Transverse colon (tissue), 4 donors: Measurements from ENCODE around the gene PNMA8B. TPM values are rescaled to one million over a fixed set of nuclear protein-coding genes. Genes with fewer than 3 reads are reported as not detected.

Experiments
- DNase-seq: peaks from one replicate; pipeline ENCODE4 v3.0.0-alpha.2; 2019
- H3K27ac ChIP-seq, 4 donors: fragments of 200-600 bp; sonication (generic); 2 replicates each; pipeline ENCODE4 v1.5.1; 2016 to 2018; ENCODE audit warnings: inconsistent platforms in 4 of 4
- H3K27me3 ChIP-seq: fragments of 200-600 bp; sonication (generic); 2 replicates; pipeline ENCODE4 v1.5.1; 2017; ENCODE audit warnings: inconsistent platforms
- H3K36me3 ChIP-seq, 4 donors: fragments of 200-600 bp; sonication (generic); 2 replicates each; pipeline ENCODE4 v1.5.1; 2017 to 2019; ENCODE audit warnings: inconsistent platforms in 4 of 4
- H3K4me1 ChIP-seq, 4 donors: fragments of 200-600 bp; sonication (generic); 2 replicates each; pipeline ENCODE4 v1.5.1; 2017 to 2020; ENCODE audit warnings: inconsistent platforms in 4 of 4
- H3K4me3 ChIP-seq, 4 donors: fragments of 200-600 bp; sonication (generic); 1 replicate in 1 of 4; 2 replicates in 3 of 4; pipeline versions ENCODE4 v1.5.1 to v1.6.1; 2017 to 2019; ENCODE audit warnings: inconsistent platforms in 4 of 4
- H3K9me3 ChIP-seq, 2 donors: fragments of 200-600 bp; sonication (generic); 2 replicates each; pipeline ENCODE4 v1.5.1; 2017 to 2019; ENCODE audit warnings: inconsistent platforms in 2 of 2
- CTCF ChIP-seq, 5 experiments: fragments of 200-600 bp in 3 of 5; fragments of 450-650 bp in 2 of 5; sonication (generic) in 3 of 5; IDR thresholded peaks; 1 replicate in 2 of 5; 2 replicates in 3 of 5; pipeline ENCODE4 v1.5.1; 2016 to 2017; ENCODE audit warnings: antibody characterized with exemption in 5 of 5, inconsistent platforms in 3 of 5, mild to moderate bottlenecking in 2 of 5, moderate library complexity in 1 of 5
- EP300 ChIP-seq: sonication (generic); formaldehyde crosslinking; IDR thresholded peaks from one replicate; pipeline ENCODE4 v1.6.1; 2017; ENCODE audit warnings: antibody characterized with exemption, low read depth
- POLR2A ChIP-seq: fragments of 450-650 bp; IDR thresholded peaks from one replicate; pipeline ENCODE4 v1.6.1; 2016; ENCODE audit warnings: antibody characterized with exemption, mild to moderate bottlenecking, moderate library complexity
- POLR2AphosphoS5 ChIP-seq, 3 donors: sonication (generic); formaldehyde crosslinking; IDR thresholded peaks; one replicate each; pipeline ENCODE4 v1.6.1; 2016; ENCODE audit warnings: antibody characterized with exemption in 3 of 3
- WGBS, 2 donors: methylation state at CpG; one replicate each; pipeline ENCODE4 v1.1.5; 2018; ENCODE audit warnings: low coverage in 1 of 2; 5-methylcytosine and 5-hydroxymethylcytosine counted together
- in situ Hi-C, 4 donors: fragments of 200-750 bp; cut with MboI; loops; one replicate each; pipeline versions ENCODE4 v1.15.0 to v1.15.1; 2017; ENCODE audit warnings: low sequenced_read_pairs in 3 of 4, low pct_ligation_motif_present in 1 of 4, low pct_unique_long_range_greater_than_20kb in 1 of 4
- intact Hi-C: fragments of 100-400 bp; cut with DNase I; formaldehyde crosslinking; loops from one replicate; pipeline ENCODE4 v1.15.1; 2023; ENCODE audit warnings: low total_unique reads
- total RNA-seq, 4 donors: library from RNA; depleted of rRNA; stranded (reverse); fragments of >200 nt; gene quantifications; one replicate each; pipeline ENCODE4 v1.1.0, GENCODE V29; 2016

Gene PNMA8B
- total RNA-seq, 4 donors from 2014 or later = 0.27 to 0.80 (median 0.58) TPM

- no peak for TF ChIP-seq POLR2AphosphoS5 (IDR thresholded peaks at IDR 0.05)
- TF ChIP-seq CTCF (IDR thresholded peaks at IDR 0.05) = peak; percentile 88 to 96 (median 91)
- peak overlapping the region in 1 of 4 donors; percentile 40 for H3K4me3 ChIP-seq
- intact Hi-C loops = loop anchor here (2.0 to 5.0 kb wide), 2 partner anchors 87 to 206 kb away; no protein-coding TSS in a partner anchor
- no peaks in the 10 kb centered on the region for H3K36me3 ChIP-seq
- 8% methylated on average over 38 of the region's 38 CpGs; no CpG with 5 or more reads in 1 of the 2 donors for WGBS, 2 donors
- H3K9me3 ChIP-seq = no peaks in the 10 kb centered on the region
- peaks cover 73% of the 10 kb centered on the region for H3K27me3 ChIP-seq
- H3K27ac ChIP-seq = no peak overlapping the region
- in situ Hi-C loops = loop anchor here (5.0 to 25.0 kb wide), 6 partner anchors 83 to 206 kb away; partner anchors contain the start of gene HIF3A (in 1 of the 4)
- DNase-seq = peak; percentile 76
- peaks cover 2 to 25% (median 14%) of the 10 kb centered on the region in 4 donors for H3K4me1 ChIP-seq
These were observed 7.7 kb downstream of the PNMA8B start for GRCh38 chr19:46487802-46488445.

GRCh38 chr19:46487178-46487801 is 8.4 kb downstream of the PNMA8B start:
- Histone ChIP-seq H3K4me3 (peak overlapping the region in 1 of 4 donors; percentile 40), H3K9me3 (no peaks in the 10 kb centered on the region), H3K27ac (no peak overlapping the region), H3K27me3 (peaks cover 67% of the 10 kb centered on the region), H3K36me3 (no peaks in the 10 kb centered on the region), H3K4me1 (peaks cover 0 to 22% (median 13%) of the 10 kb centered on the region in 4 donors)
- no peak for TF ChIP-seq CTCF (IDR thresholded peaks at IDR 0.05)
- intact Hi-C loops (loop anchor here (2.0 to 5.0 kb wide), 2 partner anchors 86 to 205 kb away; no protein-coding TSS in a partner anchor), in situ Hi-C loops (loop anchor here (5.0 to 25.0 kb wide), 6 partner anchors 82 to 205 kb away; partner anchors contain the start of gene HIF3A (in 1 of the 4))
- no peak for DNase-seq
- WGBS, 2 donors = 28% methylated on average over 10 of the region's 19 CpGs; no CpG with 5 or more reads in 1 of the 2 donors

DNA sequence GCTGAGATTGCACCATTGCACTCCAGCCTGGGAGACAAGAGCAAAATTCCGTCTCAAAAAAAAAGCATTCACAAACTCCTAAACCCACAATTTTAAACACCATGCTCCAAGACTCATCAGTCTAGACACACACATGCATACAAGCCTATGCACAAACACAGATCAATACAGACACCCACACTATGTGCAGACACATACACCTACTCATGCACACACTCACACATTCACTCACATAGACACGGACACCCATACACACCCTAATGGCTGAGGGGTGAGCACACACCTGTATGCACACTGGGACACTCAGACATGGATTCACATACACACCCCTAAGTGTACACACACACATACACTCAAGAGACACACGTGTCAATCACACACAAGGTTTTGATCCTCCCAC is 9.3 kb downstream of the PNMA8B start:
- DNase-seq = no peak
- H3K4me1 ChIP-seq = peaks cover 0 to 27% (median 13%) of the 10 kb centered on the region in 4 donors
- in situ Hi-C loops = loop anchor here (5.0 to 25.0 kb wide), 6 partner anchors 82 to 204 kb away; partner anchors contain the start of gene HIF3A (in 1 of the 4)
- no peak overlapping the region for H3K4me3 ChIP-seq
- H3K27ac ChIP-seq = no peak overlapping the region
- H3K27me3 ChIP-seq = peaks cover 67% of the 10 kb centered on the region
- intact Hi-C loops = loop anchor here (2.0 to 5.0 kb wide), 2 partner anchors 86 to 204 kb away; no protein-coding TSS in a partner anchor
- no peaks in the 10 kb centered on the region for H3K9me3 ChIP-seq
- 58% methylated on average over 3 of the region's 3 CpGs; no CpG with 5 or more reads in 1 of the 2 donors for WGBS, 2 donors
- no peaks in the 10 kb centered on the region for H3K36me3 ChIP-seq
- TF ChIP-seq EP300 (no peak), POLR2A (no peak), CTCF (IDR thresholded peaks at IDR 0.05) (no peak), POLR2AphosphoS5 (IDR thresholded peaks at IDR 0.05) (no peak)

GRCh38 chr19:46484656-46485055 is 11.0 kb downstream of the PNMA8B start:
- in situ Hi-C loops (loop anchor here (5.0 to 25.0 kb wide), 6 partner anchors 80 to 202 kb away; partner anchors contain the start of gene HIF3A (in 1 of the 4)), intact Hi-C loops (loop anchor here (5.0 kb wide), 1 partner anchor 202 kb away; no protein-coding TSS in a partner anchor)
- no peak overlapping the region for H3K27ac ChIP-seq
- no peak for DNase-seq
- no peaks in the 10 kb centered on the region for H3K9me3 ChIP-seq
- peaks cover 0 to 28% (median 10%) of the 10 kb centered on the region in 4 donors for H3K4me1 ChIP-seq
- TF ChIP-seq EP300 (no peak), CTCF (IDR thresholded peaks at IDR 0.05) (no peak), POLR2A (no peak), POLR2AphosphoS5 (IDR thresholded peaks at IDR 0.05) (no peak)
- no peak overlapping the region for H3K4me3 ChIP-seq
- H3K27me3 ChIP-seq = peaks cover 67% of the 10 kb centered on the region
- H3K36me3 ChIP-seq = no peaks in the 10 kb centered on the region
- 55% methylated on average over 4 of the region's 4 CpGs for WGBS, 2 donors
